ENCODE results near the gene ZGRF1.

ZGRF1 gene

DNA sequence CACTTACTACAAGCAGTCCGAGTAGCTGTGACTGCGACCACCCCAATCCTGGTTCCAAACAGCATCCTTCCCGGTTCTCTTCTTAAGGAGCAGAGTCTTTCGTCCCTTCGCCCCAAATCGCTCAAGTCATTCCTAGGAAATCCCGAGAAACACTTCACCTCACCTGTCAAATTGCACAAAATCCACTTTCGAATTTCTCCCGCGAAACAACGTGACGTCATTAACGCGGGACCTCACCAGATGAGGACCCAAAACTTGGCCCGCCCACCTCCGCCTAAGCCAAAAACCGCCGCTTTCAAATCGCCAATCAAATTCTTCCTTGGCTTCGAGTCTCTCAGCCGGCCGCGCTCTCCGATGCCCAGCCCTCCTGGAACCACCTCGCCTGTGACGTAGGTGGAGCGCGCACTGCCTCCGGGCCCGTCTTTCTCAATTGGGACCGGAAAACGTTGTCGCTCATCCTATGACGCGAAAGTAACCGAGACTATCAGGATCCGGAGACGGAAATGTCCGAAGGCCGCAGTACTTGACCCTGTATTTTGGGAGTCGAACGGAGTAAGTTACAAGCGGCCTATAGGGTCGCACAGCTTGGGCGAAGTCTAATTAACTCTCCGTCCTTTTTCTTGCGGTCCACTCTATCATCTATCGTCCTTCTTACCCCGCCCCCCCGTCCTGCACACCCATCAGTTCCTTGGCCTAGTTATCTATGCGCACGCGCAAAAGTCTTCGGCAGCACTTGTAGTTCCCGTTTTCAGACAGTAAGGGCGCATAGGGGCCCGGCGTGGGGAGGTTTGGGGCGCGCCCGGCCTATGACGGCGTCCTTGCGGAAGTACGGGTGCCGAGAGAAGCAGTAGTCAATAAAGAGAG is at the start of gene ZGRF1, which contains the start of gene LARP7 (continued):
- TF ChIP-seq, protein P1, sequence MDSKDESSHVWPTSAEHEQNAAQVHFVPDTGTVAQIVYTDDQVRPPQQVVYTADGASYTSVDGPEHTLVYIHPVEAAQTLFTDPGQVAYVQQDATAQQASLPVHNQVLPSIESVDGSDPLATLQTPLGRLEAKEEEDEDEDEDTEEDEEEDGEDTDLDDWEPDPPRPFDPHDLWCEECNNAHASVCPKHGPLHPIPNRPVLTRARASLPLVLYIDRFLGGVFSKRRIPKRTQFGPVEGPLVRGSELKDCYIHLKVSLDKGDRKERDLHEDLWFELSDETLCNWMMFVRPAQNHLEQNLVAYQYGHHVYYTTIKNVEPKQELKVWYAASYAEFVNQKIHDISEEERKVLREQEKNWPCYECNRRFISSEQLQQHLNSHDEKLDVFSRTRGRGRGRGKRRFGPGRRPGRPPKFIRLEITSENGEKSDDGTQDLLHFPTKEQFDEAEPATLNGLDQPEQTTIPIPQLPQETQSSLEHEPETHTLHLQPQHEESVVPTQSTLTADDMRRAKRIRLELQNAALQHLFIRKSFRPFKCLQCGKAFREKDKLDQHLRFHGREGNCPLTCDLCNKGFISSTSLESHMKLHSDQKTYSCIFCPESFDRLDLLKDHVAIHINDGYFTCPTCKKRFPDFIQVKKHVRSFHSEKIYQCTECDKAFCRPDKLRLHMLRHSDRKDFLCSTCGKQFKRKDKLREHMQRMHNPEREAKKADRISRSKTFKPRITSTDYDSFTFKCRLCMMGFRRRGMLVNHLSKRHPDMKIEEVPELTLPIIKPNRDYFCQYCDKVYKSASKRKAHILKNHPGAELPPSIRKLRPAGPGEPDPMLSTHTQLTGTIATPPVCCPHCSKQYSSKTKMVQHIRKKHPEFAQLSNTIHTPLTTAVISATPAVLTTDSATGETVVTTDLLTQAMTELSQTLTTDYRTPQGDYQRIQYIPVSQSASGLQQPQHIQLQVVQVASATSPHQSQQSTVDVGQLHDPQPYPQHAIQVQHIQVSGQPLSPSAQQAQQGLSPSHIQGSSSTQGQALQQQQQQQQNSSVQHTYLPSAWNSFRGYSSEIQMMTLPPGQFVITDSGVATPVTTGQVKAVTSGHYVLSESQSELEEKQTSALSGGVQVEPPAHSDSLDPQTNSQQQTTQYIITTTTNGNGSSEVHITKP (tag by site-specific recombination; IDR thresholded peaks at IDR 0.05), result peak; percentile 90
- TF ChIP-seq ZFHX2 (tag by site-specific recombination; conservative IDR thresholded peaks at IDR 0.05) (peak; percentile 71), ZNF37A (tag by site-specific recombination; IDR thresholded peaks at IDR 0.05) (no peak), PRDM1 (tag by site-specific recombination; IDR thresholded peaks at IDR 0.05) (peak; percentile 45; the same call in 1 of the 2 replicates), KLF7 (tag by site-specific recombination; IDR thresholded peaks at IDR 0.05; ENCODE audit: borderline replicate concordance) (no peak), ZNF10 (tag by site-specific recombination; IDR thresholded peaks at IDR 0.05) (peak; percentile 97), ZNF600 (tag by site-specific recombination; IDR thresholded peaks at IDR 0.05) (peak; percentile 70), KLF16 (tag by site-specific recombination; IDR thresholded peaks at IDR 0.05) (0 out of 2 replicates have a peak, but pooled peaks have one; percentile 40), SP2 (tag by site-specific recombination; IDR thresholded peaks at IDR 0.05) (peak; percentile 97), ZNF24 (tag by site-specific recombination; IDR thresholded peaks at IDR 0.05) (peak; percentile 62; the same call in 1 of the 2 replicates), SCRT2 (tag by site-specific recombination; IDR thresholded peaks at IDR 0.05) (no peak), ZEB2 (tag by site-specific recombination; IDR thresholded peaks at IDR 0.05) (peak; percentile 98), SP7 (tag by site-specific recombination; IDR thresholded peaks at IDR 0.05) (peak; percentile 51), EGR2 (tag by site-specific recombination; IDR thresholded peaks at IDR 0.05; ENCODE audit: low read depth) (peak; percentile 47), ZXDB (tag by site-specific recombination; IDR thresholded peaks at IDR 0.05) (peak; percentile 79), BCL11B (tag by site-specific recombination; IDR thresholded peaks at IDR 0.05; ENCODE audit: low read depth) (0 out of 2 replicates have a peak, but pooled peaks have one; percentile 23), KLF10 (tag by site-specific recombination; IDR thresholded peaks at IDR 0.05) (peak; percentile 53), ZNF76 (tag by site-specific recombination; IDR thresholded peaks at IDR 0.05; ENCODE audit: borderline replicate concordance, low read depth) (peak; percentile 61; the same call in 1 of the 2 replicates)
- TF ChIP-seq, protein P2, sequence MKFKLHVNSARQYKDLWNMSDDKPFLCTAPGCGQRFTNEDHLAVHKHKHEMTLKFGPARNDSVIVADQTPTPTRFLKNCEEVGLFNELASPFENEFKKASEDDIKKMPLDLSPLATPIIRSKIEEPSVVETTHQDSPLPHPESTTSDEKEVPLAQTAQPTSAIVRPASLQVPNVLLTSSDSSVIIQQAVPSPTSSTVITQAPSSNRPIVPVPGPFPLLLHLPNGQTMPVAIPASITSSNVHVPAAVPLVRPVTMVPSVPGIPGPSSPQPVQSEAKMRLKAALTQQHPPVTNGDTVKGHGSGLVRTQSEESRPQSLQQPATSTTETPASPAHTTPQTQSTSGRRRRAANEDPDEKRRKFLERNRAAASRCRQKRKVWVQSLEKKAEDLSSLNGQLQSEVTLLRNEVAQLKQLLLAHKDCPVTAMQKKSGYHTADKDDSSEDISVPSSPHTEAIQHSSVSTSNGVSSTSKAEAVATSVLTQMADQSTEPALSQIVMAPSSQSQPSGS (tag by site-specific recombination; IDR thresholded peaks at IDR 0.05; ENCODE audit: low read depth), result peak; percentile 100
- TF ChIP-seq, protein P3, sequence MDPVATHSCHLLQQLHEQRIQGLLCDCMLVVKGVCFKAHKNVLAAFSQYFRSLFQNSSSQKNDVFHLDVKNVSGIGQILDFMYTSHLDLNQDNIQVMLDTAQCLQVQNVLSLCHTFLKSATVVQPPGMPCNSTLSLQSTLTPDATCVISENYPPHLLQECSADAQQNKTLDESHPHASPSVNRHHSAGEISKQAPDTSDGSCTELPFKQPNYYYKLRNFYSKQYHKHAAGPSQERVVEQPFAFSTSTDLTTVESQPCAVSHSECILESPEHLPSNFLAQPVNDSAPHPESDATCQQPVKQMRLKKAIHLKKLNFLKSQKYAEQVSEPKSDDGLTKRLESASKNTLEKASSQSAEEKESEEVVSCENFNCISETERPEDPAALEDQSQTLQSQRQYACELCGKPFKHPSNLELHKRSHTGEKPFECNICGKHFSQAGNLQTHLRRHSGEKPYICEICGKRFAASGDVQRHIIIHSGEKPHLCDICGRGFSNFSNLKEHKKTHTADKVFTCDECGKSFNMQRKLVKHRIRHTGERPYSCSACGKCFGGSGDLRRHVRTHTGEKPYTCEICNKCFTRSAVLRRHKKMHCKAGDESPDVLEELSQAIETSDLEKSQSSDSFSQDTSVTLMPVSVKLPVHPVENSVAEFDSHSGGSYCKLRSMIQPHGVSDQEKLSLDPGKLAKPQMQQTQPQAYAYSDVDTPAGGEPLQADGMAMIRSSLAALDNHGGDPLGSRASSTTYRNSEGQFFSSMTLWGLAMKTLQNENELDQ (tag by site-specific recombination; IDR thresholded peaks at IDR 0.05; ENCODE audit: low read depth), result no peak
- TF ChIP-seq, protein P4, sequence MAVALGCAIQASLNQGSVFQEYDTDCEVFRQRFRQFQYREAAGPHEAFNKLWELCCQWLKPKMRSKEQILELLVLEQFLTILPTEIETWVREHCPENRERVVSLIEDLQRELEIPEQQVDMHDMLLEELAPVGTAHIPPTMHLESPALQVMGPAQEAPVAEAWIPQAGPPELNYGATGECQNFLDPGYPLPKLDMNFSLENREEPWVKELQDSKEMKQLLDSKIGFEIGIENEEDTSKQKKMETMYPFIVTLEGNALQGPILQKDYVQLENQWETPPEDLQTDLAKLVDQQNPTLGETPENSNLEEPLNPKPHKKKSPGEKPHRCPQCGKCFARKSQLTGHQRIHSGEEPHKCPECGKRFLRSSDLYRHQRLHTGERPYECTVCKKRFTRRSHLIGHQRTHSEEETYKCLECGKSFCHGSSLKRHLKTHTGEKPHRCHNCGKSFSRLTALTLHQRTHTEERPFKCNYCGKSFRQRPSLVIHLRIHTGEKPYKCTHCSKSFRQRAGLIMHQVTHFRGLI (tag by site-specific recombination; IDR thresholded peaks at IDR 0.05), result 0 out of 2 replicates have a peak, but pooled peaks have one; percentile 13
- TF ChIP-seq, protein P5, sequence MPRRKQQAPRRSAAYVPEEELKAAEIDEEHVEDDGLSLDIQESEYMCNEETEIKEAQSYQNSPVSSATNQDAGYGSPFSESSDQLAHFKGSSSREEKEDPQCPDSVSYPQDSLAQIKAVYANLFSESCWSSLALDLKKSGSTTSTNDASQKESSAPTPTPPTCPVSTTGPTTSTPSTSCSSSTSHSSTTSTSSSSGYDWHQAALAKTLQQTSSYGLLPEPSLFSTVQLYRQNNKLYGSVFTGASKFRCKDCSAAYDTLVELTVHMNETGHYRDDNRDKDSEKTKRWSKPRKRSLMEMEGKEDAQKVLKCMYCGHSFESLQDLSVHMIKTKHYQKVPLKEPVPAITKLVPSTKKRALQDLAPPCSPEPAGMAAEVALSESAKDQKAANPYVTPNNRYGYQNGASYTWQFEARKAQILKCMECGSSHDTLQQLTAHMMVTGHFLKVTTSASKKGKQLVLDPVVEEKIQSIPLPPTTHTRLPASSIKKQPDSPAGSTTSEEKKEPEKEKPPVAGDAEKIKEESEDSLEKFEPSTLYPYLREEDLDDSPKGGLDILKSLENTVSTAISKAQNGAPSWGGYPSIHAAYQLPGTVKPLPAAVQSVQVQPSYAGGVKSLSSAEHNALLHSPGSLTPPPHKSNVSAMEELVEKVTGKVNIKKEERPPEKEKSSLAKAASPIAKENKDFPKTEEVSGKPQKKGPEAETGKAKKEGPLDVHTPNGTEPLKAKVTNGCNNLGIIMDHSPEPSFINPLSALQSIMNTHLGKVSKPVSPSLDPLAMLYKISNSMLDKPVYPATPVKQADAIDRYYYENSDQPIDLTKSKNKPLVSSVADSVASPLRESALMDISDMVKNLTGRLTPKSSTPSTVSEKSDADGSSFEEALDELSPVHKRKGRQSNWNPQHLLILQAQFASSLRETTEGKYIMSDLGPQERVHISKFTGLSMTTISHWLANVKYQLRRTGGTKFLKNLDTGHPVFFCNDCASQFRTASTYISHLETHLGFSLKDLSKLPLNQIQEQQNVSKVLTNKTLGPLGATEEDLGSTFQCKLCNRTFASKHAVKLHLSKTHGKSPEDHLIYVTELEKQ (tag by site-specific recombination; IDR thresholded peaks at IDR 0.05; ENCODE audit: borderline replicate concordance), result peak; percentile 21; the same call in 1 of the 2 replicates
- TF ChIP-seq, protein P6, sequence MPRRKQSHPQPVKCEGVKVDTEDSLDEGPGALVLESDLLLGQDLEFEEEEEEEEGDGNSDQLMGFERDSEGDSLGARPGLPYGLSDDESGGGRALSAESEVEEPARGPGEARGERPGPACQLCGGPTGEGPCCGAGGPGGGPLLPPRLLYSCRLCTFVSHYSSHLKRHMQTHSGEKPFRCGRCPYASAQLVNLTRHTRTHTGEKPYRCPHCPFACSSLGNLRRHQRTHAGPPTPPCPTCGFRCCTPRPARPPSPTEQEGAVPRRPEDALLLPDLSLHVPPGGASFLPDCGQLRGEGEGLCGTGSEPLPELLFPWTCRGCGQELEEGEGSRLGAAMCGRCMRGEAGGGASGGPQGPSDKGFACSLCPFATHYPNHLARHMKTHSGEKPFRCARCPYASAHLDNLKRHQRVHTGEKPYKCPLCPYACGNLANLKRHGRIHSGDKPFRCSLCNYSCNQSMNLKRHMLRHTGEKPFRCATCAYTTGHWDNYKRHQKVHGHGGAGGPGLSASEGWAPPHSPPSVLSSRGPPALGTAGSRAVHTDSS (tag by site-specific recombination; IDR thresholded peaks at IDR 0.05), result no peak
- TF ChIP-seq, protein P7, sequence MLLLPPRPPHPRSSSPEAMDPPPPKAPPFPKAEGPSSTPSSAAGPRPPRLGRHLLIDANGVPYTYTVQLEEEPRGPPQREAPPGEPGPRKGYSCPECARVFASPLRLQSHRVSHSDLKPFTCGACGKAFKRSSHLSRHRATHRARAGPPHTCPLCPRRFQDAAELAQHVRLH (tag by site-specific recombination; IDR thresholded peaks at IDR 0.05), result peak; percentile 19; the same call in 1 of the 2 replicates

Data from HEK293 (cell line).